ENCODE data around the gene PLA2G4E. TPM values are rescaled to one million over a fixed set of nuclear protein-coding genes. Genes with fewer than 3 reads are reported as not detected.

The PLA2G4E gene
- total RNA-seq, 1 donor from 2014 or later: not detected

DNA sequence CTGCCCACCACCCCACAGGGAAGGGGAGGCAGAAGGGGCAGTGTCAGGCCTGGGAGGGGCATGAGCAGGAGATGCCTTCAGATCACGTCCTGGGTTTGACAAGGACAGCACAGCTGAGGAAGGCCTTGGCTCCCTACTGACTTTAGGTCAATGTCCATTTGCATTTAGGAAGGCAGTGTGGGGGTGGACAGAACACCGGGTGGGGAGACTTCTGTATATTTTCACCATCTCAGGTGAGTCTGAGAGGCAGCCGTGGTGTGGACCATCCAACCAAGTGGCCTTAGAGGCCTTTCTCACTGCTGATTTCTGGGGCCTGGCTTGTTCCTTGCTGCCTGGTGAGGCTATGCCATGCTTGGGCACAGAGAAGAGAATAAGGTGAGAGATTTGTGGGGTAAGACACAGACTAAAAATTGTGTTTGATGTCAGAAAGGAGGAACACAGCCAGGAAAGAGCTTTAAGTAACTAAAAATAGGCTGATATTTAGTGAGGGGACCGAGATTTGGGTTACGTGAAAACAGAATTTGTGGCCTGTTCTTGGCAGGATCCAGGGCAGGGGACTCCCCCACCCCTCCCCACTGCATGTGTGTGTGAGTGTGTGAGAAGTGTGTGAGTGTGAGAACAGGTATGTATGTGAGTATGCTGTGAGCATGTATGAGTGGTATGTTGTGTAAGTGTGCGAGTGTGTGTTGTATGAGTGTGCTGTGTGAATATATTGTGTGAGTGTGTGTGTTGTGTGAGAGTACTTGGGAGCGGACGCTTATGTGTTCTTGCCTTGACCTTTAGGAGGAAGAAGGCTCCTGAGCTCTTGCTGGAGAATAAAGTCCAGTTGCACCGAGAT, 11.8 kb upstream of the PLA2G4E start:
- intact Hi-C loops (cut with DNase I): no loop called here
- no peak for ATAC-seq

GRCh38 chr15:42031198-42031915, 10.5 kb upstream of the PLA2G4E start:
- no peak for ATAC-seq
- intact Hi-C loops (cut with DNase I): no loop called here
- DNase-seq (ENCODE audit: low spot score): no peak

More for the DNA sequence above, 11.8 kb upstream of the PLA2G4E start:
- DNase-seq (ENCODE audit: low spot score): no peak

DNA sequence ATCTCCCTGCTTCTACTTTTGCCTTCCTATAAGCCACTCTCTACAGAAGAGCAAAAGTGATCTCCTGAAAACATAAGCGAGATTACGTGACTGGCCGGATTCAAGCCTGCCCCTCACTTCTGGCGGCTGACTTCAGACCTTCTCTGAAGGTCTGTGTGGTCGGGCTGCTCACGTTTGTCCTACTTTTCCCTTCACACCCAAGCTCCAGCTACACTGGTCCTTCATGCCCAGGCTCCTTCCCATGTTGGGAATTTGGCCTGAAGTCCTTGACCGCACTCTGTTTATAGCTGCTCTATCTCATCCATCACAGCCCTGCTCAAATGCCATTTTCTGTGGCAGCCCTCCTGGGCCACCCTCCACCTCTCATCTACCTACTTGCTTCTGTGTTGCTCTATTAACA, 6.7 kb upstream of the PLA2G4E start:
- ATAC-seq (no peak), DNase-seq (ENCODE audit: low spot score) (no peak)

GRCh38 chr15:42024303-42024702, 3.5 kb upstream of the PLA2G4E start:
- no peak for ATAC-seq
- no peak for DNase-seq (ENCODE audit: low spot score)
- intact Hi-C loops (cut with DNase I): no loop called here

More for the DNA sequence above, 6.7 kb upstream of the PLA2G4E start:
- intact Hi-C loops (cut with DNase I): no loop called here

DNA sequence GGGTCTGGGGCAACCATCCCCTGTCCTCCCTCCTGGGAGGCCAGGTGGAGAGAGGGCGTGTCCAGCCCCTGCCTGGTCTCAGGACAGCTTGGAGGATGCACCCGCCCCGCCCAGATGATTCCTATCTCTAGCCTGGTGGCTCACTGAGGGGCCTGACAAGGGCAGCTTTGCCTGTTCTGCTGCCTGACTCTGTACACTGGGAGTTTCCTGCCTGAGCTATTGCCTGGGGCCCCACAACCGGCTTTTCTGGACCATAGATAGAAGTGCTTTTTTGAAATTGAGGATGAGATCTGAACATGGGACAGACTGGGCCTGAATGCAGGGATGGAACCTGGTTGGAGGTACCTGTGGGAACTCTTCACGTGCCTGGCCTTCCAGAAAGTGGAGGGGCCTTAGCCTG, 751 bp upstream of the PLA2G4E start:
- ATAC-seq (no peak), DNase-seq (ENCODE audit: low spot score) (no peak)
- intact Hi-C loops (cut with DNase I): no loop called here

DNA sequence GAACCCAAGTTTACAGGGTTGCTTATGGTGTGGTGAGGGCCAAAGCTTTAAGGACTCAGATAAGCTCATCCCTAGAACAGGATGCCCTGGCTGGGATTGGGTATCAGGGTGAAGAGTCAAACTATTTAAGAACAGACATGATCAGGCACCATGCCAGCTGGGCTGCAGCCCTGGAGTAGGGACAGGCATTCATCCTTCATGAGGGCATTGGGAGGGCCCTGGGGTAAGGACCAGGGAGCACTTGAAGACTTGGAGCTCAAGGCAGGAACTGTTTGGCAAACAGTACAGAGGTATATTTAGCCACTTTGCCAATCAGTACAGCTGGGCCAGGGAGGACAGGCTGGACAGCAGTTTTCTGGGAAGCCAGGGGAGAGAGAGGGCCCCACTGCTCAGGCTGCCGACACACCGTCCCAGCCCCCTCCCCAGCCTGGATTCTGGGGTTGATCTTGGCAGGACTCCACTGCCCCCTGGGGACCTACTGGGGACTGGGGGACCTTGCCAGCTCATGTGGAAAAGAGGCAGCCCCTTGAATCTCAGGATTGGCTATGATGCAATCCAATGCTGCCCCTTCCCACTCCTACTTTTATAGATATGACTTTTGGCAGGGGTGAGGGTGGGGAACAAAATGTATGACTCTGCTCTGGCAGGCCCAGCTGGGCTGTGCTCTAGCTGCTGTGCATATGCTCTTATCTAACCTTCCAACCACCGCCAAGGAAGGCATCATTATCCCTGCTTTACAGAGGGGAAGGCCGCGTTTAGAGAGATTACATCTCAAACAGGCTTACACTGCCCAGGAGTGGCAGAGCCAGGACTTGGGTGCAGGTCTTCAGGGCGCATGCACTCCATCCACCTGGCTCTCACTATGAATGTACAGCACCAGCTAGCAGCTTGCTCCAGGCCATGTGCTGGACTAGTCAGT, 2.3 kb downstream of the PLA2G4E start:
- DNase-seq (ENCODE audit: low spot score) (no peak), ATAC-seq (peak; percentile 45)
- intact Hi-C loops (cut with DNase I): loop anchor here (5.0 kb wide), 1 partner anchor 434 kb away; no protein-coding TSS in a partner anchor

DNA sequence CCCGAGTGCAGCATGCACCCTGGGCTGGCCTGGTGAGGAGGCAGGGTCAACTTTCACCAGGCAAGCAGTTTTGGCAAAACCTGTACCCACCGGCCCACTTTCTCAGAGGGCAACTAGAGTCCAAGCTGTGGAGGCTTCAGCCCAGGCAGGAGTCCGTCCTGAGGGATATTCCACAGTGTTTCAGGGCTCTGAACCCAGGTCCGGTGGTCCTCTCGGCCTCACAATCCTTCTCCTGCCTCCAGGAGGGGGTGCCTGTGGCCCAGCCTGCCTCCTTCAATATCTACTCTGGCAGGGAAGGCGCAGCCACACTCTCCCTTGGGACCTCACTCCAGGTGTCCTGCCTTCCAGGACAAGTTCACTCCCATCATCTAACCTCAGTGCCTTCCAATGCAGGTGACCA, 3.9 kb downstream of the PLA2G4E start:
- DNase-seq (ENCODE audit: low spot score) (no peak), ATAC-seq (no peak)
- intact Hi-C loops (cut with DNase I): loop anchor here (5.0 kb wide), 1 partner anchor 435 kb away; no protein-coding TSS in a partner anchor

DNA sequence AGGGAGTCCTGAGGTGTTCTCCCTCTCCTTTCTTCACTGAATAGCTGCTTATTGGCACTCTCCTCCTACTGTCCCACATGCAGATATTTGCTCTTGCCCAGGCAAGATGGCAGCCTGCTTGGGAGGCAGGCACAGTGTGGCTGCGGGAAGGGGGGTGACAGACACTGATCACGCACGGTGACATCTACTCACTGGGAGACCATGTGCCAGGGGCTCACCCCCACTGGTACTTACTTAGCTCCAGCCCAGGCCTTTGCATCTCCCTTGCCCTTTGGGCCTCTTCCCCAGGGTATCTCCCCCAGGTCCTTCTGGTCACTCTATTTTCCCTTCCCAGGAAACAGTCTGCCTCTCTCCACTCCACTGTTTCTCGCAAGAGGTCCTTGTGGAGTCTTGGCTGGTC, 6.4 kb downstream of the PLA2G4E start:
- intact Hi-C loops (cut with DNase I): no loop called here
- ATAC-seq (no peak), DNase-seq (ENCODE audit: low spot score) (no peak)

DNA sequence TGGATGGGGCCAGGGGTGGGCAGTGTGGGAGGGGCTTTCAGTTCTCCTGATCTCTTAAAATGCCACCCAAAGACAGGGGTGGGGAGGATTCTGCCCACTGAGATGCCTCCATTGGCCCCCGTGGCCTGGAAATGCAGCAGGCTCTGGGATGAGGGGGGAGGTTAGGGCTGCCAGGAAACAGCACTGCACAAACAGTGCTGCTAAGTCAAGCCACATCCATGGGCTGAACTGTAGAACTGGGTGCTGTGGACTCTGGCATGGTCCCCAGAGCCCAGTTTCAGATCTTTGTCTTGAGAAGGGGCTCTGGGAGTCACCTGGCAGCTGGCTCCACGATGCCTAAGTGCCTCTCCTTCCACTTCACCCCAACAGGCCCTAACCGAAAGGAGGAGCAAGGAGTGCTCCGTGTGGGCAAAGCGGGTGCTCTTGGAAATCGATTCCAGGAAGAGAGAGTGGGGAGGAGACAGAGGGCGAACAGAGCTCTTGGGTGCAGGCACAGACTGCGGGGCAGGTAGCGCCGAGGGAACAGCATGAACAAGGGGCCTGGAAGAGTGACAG, 7.8 kb downstream of the PLA2G4E start:
- intact Hi-C loops (cut with DNase I): no loop called here
- DNase-seq (ENCODE audit: low spot score) (no peak), ATAC-seq (no peak)

- ATAC-seq (no peak), DNase-seq (ENCODE audit: low spot score) (no peak)
- intact Hi-C loops (cut with DNase I): no loop called here
These were observed 8.6 kb downstream of the PLA2G4E start for GRCh38 chr15:42012241-42012640.

DNA sequence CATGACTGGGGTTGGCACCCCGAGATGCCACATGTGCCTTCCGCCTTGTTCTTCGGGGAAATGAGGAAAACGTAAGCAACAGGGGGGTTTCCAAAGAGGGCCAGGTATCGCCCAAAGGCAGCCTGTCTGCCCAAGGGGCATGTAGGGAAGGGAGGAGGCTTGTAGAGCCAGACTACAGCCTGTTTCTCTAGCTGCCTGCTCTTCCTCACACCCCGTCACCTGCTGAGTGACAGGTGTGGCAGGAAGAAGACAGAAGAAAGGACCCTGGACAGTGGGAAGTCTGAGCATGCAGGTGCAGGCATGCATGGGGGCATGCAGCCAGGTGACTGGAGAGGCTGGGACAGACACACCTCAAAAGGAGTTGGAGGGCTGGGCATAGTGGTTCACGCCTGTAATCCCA, 9.8 kb downstream of the PLA2G4E start:
- ATAC-seq (no peak), DNase-seq (ENCODE audit: low spot score) (no peak)
- intact Hi-C loops (cut with DNase I): no loop called here

DNA sequence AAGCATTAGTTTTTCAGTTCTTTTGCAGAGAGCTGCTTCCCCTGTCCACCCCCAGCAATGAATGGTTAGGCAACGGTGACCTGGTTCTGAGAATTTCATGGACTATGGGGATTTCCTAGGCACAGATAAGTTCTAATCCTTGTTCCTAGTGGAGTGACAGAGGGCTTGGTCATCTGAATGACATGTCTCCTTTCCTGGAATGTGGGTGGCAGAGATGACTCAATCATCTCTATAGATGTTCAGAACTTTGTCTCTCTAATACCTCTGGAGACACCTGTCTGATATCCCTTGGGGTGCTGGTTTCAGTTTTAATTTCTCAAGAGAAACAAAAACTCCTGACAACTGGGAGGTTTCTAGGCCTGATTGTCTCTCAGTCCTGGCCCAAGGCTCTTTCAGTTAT, 10.4 kb downstream of the PLA2G4E start:
- intact Hi-C loops (cut with DNase I): no loop called here
- no peak for ATAC-seq

DNA sequence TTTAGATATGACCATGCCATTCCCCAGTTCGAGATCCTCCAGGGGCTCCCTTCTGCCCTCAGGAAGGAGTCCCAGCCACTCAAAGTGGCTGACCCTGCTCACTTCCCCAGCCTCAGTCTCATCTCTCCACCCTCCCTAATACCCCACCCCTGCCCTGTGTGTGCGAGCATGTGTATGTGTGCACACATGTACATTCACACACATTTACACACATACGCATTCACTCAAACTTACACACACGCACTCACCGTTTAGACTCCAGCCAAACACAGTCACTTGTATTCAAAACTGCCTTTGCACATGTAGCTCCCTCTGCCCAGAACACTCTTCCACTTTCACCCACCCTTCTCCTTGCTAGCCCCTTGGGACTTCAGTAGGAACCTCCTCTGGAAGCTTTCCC, 11.4 kb downstream of the PLA2G4E start:
- intact Hi-C loops (cut with DNase I): no loop called here
- DNase-seq (ENCODE audit: low spot score): no peak
- ATAC-seq: no peak

More for the DNA sequence above, 10.4 kb downstream of the PLA2G4E start:
- no peak for DNase-seq (ENCODE audit: low spot score)

DNA sequence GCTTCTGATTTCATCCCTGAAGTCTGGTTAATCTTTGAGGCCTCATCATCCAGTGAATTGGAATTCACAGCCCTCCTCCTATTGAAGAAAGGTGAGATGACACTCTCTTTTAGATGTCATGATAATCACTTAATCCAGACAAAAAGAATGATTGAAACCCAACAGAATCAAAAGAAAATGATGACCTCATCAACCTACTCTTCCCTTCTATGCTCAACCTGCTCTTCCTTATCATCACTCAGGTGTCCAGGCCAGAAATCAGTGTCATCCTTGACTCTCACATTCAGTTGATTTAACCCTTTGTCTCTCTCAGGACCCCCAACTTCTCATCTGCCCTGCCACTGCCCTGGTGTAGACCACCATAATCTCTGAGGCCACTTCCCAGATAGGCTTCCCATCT, 11.8 kb downstream of the PLA2G4E start:
- intact Hi-C loops (cut with DNase I): no loop called here
- no peak for ATAC-seq
- no peak for DNase-seq (ENCODE audit: low spot score)

GRCh38 chr15:42007386-42007785, 13.5 kb downstream of the PLA2G4E start:
- intact Hi-C loops (cut with DNase I): no loop called here
- DNase-seq (ENCODE audit: low spot score): no peak
- ATAC-seq: no peak

GRCh38 chr15:42002333-42002732, 18.5 kb downstream of the PLA2G4E start:
- DNase-seq (ENCODE audit: low spot score): no peak
- intact Hi-C loops (cut with DNase I): no loop called here
- ATAC-seq: no peak

- intact Hi-C loops (cut with DNase I): no loop called here
These were observed 19.6 kb downstream of the PLA2G4E start for GRCh38 chr15:42001236-42001635.

DNA sequence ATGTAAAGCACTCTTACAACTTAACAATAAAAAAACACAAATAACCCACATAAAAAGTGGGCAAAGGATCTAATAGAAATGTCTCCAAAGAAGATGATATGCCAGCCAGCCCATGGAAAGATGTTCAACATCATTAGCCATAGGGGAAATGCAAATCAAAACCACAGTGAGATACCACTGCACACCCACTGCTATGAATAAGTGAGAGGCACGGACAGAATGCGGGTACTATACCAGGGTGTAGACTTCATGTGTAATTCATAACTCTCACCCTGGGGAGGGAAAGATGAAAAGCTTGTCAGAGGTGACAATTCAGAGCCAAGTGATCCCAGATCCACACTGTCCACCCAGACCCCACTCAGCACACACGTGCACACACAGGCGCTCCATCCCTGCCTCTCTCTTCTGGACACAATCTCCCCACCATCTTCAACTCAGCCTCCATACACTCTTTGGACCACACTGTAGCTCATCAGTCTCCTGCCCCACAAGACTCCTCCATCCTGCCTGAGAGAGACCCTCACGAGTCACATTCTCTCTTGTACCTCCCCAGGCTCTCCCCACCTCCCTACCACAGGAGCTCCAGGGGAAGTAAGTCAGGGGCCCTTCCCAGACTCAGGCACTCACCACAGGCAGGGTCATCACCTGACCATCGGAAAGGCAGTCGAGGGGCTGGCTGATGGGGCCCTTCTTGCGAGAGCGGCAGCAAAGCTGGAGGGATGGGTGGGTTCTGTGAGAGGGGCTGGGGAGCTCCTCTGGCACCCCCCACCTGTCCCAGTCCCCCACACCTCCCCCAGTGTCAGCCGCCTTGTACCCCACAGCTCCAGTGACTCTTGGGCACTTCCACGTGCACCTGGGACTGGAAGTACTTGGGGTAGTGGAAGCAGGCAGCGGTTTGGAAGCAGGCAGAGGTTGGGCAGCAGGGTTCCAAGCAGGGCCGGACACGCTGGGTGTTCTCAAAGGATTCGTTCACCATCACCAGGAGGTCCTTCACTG, 21.3 kb downstream of the PLA2G4E start:
- ATAC-seq: peak; percentile 10
- intact Hi-C loops (cut with DNase I): no loop called here
- no peak for DNase-seq (ENCODE audit: low spot score)

More at GRCh38 chr15:42001236-42001635, 19.6 kb downstream of the PLA2G4E start:
- no peak for DNase-seq (ENCODE audit: low spot score)
- no peak for ATAC-seq
